Stimulated activated naive CD8-positive, alpha-beta T cell treated with anti-CD3 and anti-CD28 coated beads, Interleukin-15, Interleukin-2, amounts not matched to agents 100 ng/mL and 50 ng/mL, for 24 hours (primary cell): ENCODE data around the gene RNF208.
A peak's percentile ranks its signal among the peaks of the same experiment; 100 is the strongest.

ENCODE experiments used
- H3K27ac Mint-ChIP-seq: one replicate; pipeline ENCODE4 v1.8.0; 2021; ENCODE audit warnings: mild to moderate bottlenecking, mixed read lengths
- H3K27me3 Mint-ChIP-seq: one replicate; pipeline ENCODE4 v1.8.0; 2021; ENCODE audit warnings: mixed read lengths
- H3K36me3 Mint-ChIP-seq: one replicate; pipeline ENCODE4 v1.8.0; 2021; ENCODE audit warnings: low read depth, mixed read lengths
- H3K4me1 Mint-ChIP-seq: one replicate; pipeline ENCODE4 v1.8.0; 2021; ENCODE audit warnings: low read depth, mixed read lengths
- H3K4me3 Mint-ChIP-seq: one replicate; pipeline ENCODE4 v1.8.0; 2021; ENCODE audit warnings: mild to moderate bottlenecking, mixed read lengths
- H3K9me3 Mint-ChIP-seq: one replicate; pipeline ENCODE4 v1.8.0; 2021; ENCODE audit warnings: mixed read lengths

Gene RNF208

GRCh38 chr9:137227853-137228505 lies 5.9 kb upstream of the RNF208 start:
- Mint-ChIP-seq H3K27me3 (peaks cover 4% of the 10 kb centered on the region), H3K27ac (peak overlapping the region; percentile 70), H3K4me3 (no peak overlapping the region), H3K9me3 (no peaks in the 10 kb centered on the region), H3K36me3 (no peaks in the 10 kb centered on the region), H3K4me1 (peaks cover 10% of the 10 kb centered on the region)

- H3K4me1 Mint-ChIP-seq, result peaks cover 10% of the 10 kb centered on the region
- no peaks in the 10 kb centered on the region for H3K9me3 Mint-ChIP-seq
- H3K27me3 Mint-ChIP-seq, result peaks cover 4% of the 10 kb centered on the region
- H3K36me3 Mint-ChIP-seq, result no peaks in the 10 kb centered on the region
- peak within 1 kb of the TSS; percentile 70 for H3K27ac Mint-ChIP-seq
- H3K4me3 Mint-ChIP-seq, result no peak within 1 kb of the TSS
These were observed 5.2 kb upstream of the RNF208 start, which contains the start of gene RNF224 for GRCh38 chr9:137227054-137227852. Gene RNF224 (plus strand): TSS chr9:137227502. CDS start chr9:137228336, 834 bp downstream.

- no peaks in the 10 kb centered on the region for H3K36me3 Mint-ChIP-seq
- peaks cover 10% of the 10 kb centered on the region for H3K4me1 Mint-ChIP-seq
- H3K27me3 Mint-ChIP-seq, result peaks cover 4% of the 10 kb centered on the region
- H3K27ac Mint-ChIP-seq, result no peak overlapping the region
- no peak overlapping the region for H3K4me3 Mint-ChIP-seq
- H3K9me3 Mint-ChIP-seq, result no peaks in the 10 kb centered on the region
These were observed 4.5 kb upstream of the RNF208 start for GRCh38 chr9:137226338-137227053.

GRCh38 chr9:137225699-137226331 lies 3.8 kb upstream of the RNF208 start:
- H3K36me3 Mint-ChIP-seq, result no peaks in the 10 kb centered on the region
- no peak overlapping the region for H3K4me3 Mint-ChIP-seq
- H3K4me1 Mint-ChIP-seq, result peaks cover 10% of the 10 kb centered on the region
- H3K9me3 Mint-ChIP-seq, result no peaks in the 10 kb centered on the region
- H3K27ac Mint-ChIP-seq, result no peak overlapping the region
- peaks cover 4% of the 10 kb centered on the region for H3K27me3 Mint-ChIP-seq

- H3K27me3 Mint-ChIP-seq, result peaks cover 4% of the 10 kb centered on the region
- H3K4me1 Mint-ChIP-seq, result peaks cover 10% of the 10 kb centered on the region
- no peaks in the 10 kb centered on the region for H3K36me3 Mint-ChIP-seq
- H3K4me3 Mint-ChIP-seq, result peak within 1 kb of the TSS; percentile 76
- no peak within 1 kb of the TSS for H3K27ac Mint-ChIP-seq
- no peaks in the 10 kb centered on the region for H3K9me3 Mint-ChIP-seq
These were observed 3.0 kb upstream of the RNF208 start, which contains the start of gene CYSRT1 for GRCh38 chr9:137224830-137225694. Gene CYSRT1 (plus strand): TSS chr9:137225174. CDS start chr9:137225622, 448 bp downstream.

- Mint-ChIP-seq H3K9me3 (no peaks in the 10 kb centered on the region), H3K4me3 (peak overlapping the region; percentile 83), H3K36me3 (no peaks in the 10 kb centered on the region), H3K4me1 (peaks cover 10% of the 10 kb centered on the region), H3K27ac (no peak overlapping the region), H3K27me3 (peaks cover 4% of the 10 kb centered on the region)
These were observed 1.3 kb upstream of the RNF208 start for GRCh38 chr9:137223078-137223970.

- Mint-ChIP-seq H3K36me3 (no peaks in the 10 kb centered on the region), H3K27me3 (no peaks in the 10 kb centered on the region), H3K4me3 (no peak overlapping the region), H3K9me3 (no peaks in the 10 kb centered on the region), H3K4me1 (peaks cover 6% of the 10 kb centered on the region), H3K27ac (no peak overlapping the region)
These were observed 431 bp downstream of the RNF208 start for GRCh38 chr9:137221506-137222111.

GRCh38 chr9:137221095-137221505 lies 940 bp downstream of the RNF208 start:
- Mint-ChIP-seq H3K36me3 (no peaks in the 10 kb centered on the region), H3K27ac (no peak overlapping the region), H3K9me3 (no peaks in the 10 kb centered on the region), H3K4me3 (no peak overlapping the region), H3K4me1 (peaks cover 6% of the 10 kb centered on the region), H3K27me3 (no peaks in the 10 kb centered on the region)

- Mint-ChIP-seq H3K4me3 (no peak overlapping the region), H3K27me3 (no peaks in the 10 kb centered on the region), H3K36me3 (no peaks in the 10 kb centered on the region), H3K27ac (no peak overlapping the region), H3K9me3 (no peaks in the 10 kb centered on the region), H3K4me1 (peaks cover 6% of the 10 kb centered on the region)
These were observed 1.5 kb downstream of the RNF208 start for GRCh38 chr9:137220317-137221094.

- no peaks in the 10 kb centered on the region for H3K27me3 Mint-ChIP-seq
- peaks cover 6% of the 10 kb centered on the region for H3K4me1 Mint-ChIP-seq
- H3K4me3 Mint-ChIP-seq, result no peak overlapping the region
- no peaks in the 10 kb centered on the region for H3K9me3 Mint-ChIP-seq
- no peaks in the 10 kb centered on the region for H3K36me3 Mint-ChIP-seq
- H3K27ac Mint-ChIP-seq, result no peak overlapping the region
These were observed 2.2 kb downstream of the RNF208 start for GRCh38 chr9:137219757-137220316.

GRCh38 chr9:137218754-137219271 lies 3.2 kb downstream of the RNF208 start:
- Mint-ChIP-seq H3K4me3 (no peak overlapping the region), H3K4me1 (peaks cover 2% of the 10 kb centered on the region), H3K27me3 (no peaks in the 10 kb centered on the region), H3K36me3 (no peaks in the 10 kb centered on the region), H3K9me3 (no peaks in the 10 kb centered on the region), H3K27ac (no peak overlapping the region)

- no peaks in the 10 kb centered on the region for H3K4me1 Mint-ChIP-seq
These were observed 3.8 kb downstream of the RNF208 start for GRCh38 chr9:137218212-137218753.

More at GRCh38 chr9:137218212-137218753, 3.8 kb downstream of the RNF208 start:
- Mint-ChIP-seq H3K27ac (no peak overlapping the region), H3K4me3 (no peak overlapping the region), H3K36me3 (no peaks in the 10 kb centered on the region), H3K9me3 (no peaks in the 10 kb centered on the region), H3K27me3 (no peaks in the 10 kb centered on the region)
